GM21619 (cell line): ENCODE results near the gene N4BP2.
"Not testable (repeated sequence)": the region's sequence is repeated elsewhere in the genome, so short reads cannot be mapped to it uniquely, and the experiment has no call there.

Experiments used
- ATAC-seq: cut with Tn5 transposase; IDR thresholded peaks from one replicate; pipeline ENCODE4 v1.9.1; 2021; ENCODE audit not compliant: unreplicated experiment

The N4BP2 gene

GRCh38 chr4:40086421-40086820 is 29.8 kb downstream of the N4BP2 start:
- no peak for ATAC-seq

GRCh38 chr4:40087799-40088366 is 31.2 kb downstream of the N4BP2 start:
- no peak for ATAC-seq

- ATAC-seq, result not testable (repeated sequence)
Measured at GRCh38 chr4:40093400-40093799, 36.8 kb downstream of the N4BP2 start.

- ATAC-seq, result no peak
Measured at GRCh38 chr4:40099010-40099409, 42.4 kb downstream of the N4BP2 start.

- ATAC-seq, result not testable (repeated sequence)
Measured at GRCh38 chr4:40107150-40107549, 50.5 kb downstream of the N4BP2 start.

- ATAC-seq, result no peak
Measured at GRCh38 chr4:40112027-40112792, 55.6 kb downstream of the N4BP2 start.

- no peak for ATAC-seq
Measured at GRCh38 chr4:40114206-40114605, 57.6 kb downstream of the N4BP2 start.

DNA sequence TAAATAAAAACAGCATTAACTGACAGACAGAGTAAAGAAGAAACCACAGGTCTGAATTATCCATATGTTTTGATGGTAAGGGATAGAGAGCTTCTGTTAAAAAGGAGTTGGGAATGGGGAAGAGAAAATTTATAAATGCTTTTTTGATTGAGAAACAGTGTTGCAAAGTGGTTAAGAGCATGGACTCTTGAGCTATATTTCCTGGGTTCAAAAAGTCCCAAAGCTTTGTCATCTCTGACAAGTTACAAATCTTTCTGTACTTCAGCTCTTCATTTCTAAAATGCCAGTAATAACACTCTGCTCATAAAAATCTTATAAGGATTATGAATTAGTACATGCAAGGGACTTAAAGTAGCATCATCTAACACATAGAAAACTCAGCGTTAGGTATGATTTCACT is 62.2 kb downstream of the N4BP2 start:
- ATAC-seq, result no peak

- ATAC-seq, result no peak
Measured at GRCh38 chr4:40119344-40119743, 62.7 kb downstream of the N4BP2 start.

DNA sequence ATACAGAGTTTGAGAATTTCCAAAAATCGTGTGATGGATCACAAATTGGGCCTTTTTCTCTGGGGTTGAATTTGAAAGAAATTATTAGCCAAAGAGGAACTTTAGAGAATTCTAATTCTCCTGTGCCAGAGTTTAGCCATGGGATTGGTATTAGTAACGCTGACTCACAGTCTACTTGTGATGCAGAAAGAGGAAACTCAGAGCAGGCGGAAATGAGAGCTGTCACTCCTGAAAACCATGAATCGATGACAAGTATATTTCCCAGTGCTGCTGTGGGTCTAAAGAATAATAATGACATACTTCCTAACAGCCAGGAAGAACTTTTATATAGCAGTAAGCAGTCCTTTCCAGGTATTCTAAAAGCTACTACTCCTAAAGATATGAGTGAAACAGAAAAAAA is 64.9 kb downstream of the N4BP2 start:
- ATAC-seq, result peak; percentile 60

DNA sequence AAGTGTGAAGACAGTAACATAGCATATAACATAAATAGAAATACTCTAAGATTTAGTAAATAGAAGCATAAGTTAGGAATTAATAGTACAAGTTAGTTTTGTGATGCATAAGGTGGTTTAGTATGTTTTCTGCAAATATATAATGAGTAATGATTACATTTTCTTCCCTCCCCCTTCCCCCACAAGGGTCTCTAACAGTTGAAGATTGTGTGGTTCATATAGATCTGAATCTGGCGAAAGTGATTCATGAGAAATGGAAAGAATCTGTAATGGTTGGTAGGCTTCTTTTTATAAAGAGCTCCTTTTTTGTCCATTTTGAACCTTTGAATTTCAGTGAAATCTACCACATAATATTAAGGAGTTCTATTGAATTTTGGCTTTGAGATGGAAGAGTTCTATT is 66.3 kb downstream of the N4BP2 start:
- no peak for ATAC-seq

DNA sequence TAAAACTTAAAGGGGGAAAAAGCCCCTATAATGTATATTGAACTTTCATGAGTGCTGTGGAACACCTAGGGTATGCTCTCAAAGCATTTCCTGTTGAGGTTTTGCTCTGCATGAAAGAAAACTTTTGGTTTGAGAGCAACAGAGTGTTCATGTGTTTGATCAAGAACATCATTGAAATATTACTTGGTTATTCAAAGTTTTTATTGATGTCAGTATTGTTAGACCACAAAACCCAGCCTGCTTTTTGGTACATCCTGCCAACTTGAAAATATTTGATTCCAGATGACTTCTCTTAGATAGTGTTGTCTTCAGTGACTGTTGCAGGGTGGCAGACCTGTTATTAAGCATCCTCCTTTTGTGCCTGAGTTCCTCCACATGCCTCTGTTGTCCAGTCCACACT is 68.0 kb downstream of the N4BP2 start:
- ATAC-seq, result no peak

- no peak for ATAC-seq
Measured at GRCh38 chr4:40130401-40131036, 73.9 kb downstream of the N4BP2 start.

GRCh38 chr4:40132816-40133215 is 76.2 kb downstream of the N4BP2 start:
- no peak for ATAC-seq

- ATAC-seq, result no peak
Measured at GRCh38 chr4:40134206-40134917, 77.7 kb downstream of the N4BP2 start.

- ATAC-seq, result not testable (repeated sequence)
Measured at GRCh38 chr4:40136202-40136601, 79.6 kb downstream of the N4BP2 start.

DNA sequence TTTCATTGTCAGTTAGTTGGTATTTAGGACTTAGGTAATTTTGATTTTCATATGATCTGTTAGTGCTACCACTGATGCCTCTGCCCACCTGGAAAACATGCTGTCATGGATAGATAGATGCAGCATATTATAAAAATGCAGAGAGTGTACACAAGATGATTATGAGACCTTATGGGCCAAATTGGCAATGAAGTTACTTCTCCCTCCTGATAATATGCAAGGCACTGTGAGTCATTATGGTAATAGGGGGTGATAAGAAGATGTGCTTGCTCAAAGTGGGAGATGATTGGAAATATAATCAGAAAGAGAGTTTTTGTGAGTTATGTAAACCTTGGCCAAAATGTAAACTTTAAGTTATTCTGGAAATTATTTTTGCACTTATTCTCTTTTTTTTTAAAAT is 83.5 kb downstream of the N4BP2 start:
- ATAC-seq, result no peak

GRCh38 chr4:40140597-40140996 is 83.9 kb downstream of the N4BP2 start:
- not testable (repeated sequence) for ATAC-seq

DNA sequence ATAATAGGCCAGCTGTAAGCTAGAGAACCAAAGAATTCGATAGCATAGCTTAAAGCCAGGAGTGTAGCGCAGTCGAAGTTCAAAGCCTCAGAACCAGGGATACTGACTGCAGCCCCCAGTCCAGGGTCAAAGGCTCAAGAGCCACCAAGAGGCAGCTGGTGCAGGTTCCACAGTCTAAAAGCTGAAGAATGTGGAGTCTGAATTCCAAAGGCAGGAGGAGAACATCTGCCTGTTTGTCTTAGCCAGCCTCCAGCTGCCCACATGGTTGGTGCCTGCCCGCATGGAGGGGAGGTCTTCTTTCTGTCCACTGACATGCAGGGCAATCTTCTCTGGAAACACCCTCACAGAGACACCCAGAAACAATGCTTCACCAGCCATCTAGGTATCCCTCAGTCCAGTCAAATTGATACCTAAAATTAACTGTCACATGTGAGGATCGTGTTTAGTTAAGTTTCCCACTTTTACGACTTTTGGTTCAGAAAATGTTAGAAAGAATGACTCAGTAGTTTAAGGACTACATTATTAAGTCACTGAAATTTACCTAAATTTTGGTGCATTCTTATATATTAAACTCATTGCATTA is 87.4 kb downstream of the N4BP2 start:
- ATAC-seq, result no peak

DNA sequence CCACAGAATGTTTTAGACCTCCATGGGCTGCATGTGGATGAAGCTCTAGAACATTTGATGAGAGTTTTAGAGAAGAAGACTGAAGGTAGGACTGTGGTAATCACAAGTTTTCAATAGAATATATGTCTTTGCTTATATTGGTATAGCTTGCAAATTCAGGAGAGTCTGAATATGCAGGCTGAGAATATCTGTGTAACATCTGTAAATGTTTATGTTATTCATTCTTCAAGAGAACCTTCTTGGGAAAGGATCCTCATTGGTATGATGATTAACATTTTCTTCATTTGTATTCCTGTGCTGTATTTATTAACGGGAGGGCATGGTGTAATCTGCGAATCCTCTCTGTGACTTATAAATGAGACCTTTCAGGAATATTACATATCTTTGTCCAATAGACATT is 88.1 kb downstream of the N4BP2 start:
- ATAC-seq, result no peak

DNA sequence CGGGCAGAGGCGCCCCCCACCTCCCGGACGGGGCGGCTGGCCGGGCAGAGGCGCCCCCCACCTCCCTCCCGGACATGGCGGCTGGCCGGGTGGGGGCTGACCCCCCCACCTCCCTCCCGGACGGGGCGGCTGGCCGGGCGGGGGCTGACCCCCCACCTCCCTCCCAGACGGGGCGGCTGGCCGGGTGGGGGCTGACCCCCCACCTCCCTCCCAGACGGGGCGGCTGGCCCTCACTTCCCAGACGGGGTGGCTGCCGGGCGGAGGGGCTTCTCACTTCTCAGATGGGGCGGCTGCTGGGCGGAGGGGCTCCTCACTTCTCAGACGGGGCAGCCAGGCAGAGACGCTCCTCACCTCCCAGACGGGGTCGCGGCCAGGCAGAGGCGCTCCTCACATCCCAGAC is 90.8 kb downstream of the N4BP2 start:
- not testable (repeated sequence) for ATAC-seq
